Prostate gland (tissue), 2 donors: Measurements from ENCODE around the gene CPZ. TPM values are rescaled to one million over a fixed set of nuclear protein-coding genes. Genes with fewer than 3 reads are reported as not detected.

Experiments used
- DNase-seq: peaks from one replicate; pipeline ENCODE4 v3.0.0-alpha.2; 2019; ENCODE audit warnings: low spot score
- H3K27ac ChIP-seq, 2 donors: fragments of 200-600 bp; sonication (generic); 2 replicates each; pipeline ENCODE4 v1.5.1; 2017 to 2019
- H3K27me3 ChIP-seq: fragments of 200-600 bp; sonication (generic); replicated peaks from 2 replicates; pipeline ENCODE4 v1.5.1; 2019; ENCODE audit not compliant: insufficient read depth
- H3K36me3 ChIP-seq, 2 donors: fragments of 200-600 bp; sonication (generic); 1 replicate in 1 of 2; 2 replicates in 1 of 2; pipeline versions ENCODE4 v1.5.1 to v1.8.1; 2017 to 2019
- H3K4me1 ChIP-seq: fragments of 200-600 bp; sonication (generic); replicated peaks from 2 replicates; pipeline ENCODE4 v1.5.1; 2019
- H3K4me3 ChIP-seq, 2 donors: fragments of 200-600 bp; sonication (generic); 2 replicates each; pipeline ENCODE4 v1.5.1; 2017 to 2019
- H3K9me3 ChIP-seq: fragments of 200-600 bp; sonication (generic); 2 replicates; pipeline ENCODE4 v1.5.1; 2017
- POLR2A ChIP-seq: fragments of 450-650 bp; IDR thresholded peaks from one replicate; pipeline ENCODE4 v1.6.1; 2016; ENCODE audit warnings: antibody characterized with exemption, mild to moderate bottlenecking
- POLR2AphosphoS5 ChIP-seq: sonication (generic); formaldehyde crosslinking; IDR thresholded peaks from one replicate; pipeline ENCODE4 v1.6.1; 2017; ENCODE audit warnings: antibody characterized with exemption
- WGBS: methylation state at CpG from one replicate; pipeline ENCODE4 v1.1.5; 2018; 5-methylcytosine and 5-hydroxymethylcytosine counted together
- intact Hi-C: fragments of 100-400 bp; cut with DNase I; formaldehyde crosslinking; loops from one replicate; pipeline ENCODE4 v1.14.2; 2022
- total RNA-seq, 2 donors: library from RNA; depleted of rRNA; stranded (reverse); fragments of >200 nt; gene quantifications; one replicate each; pipeline ENCODE4 v1.1.0, GENCODE V29; 2016
- TF ChIP-seq, protein P1 (sequence below), 4 experiments: fragments of 200-600 bp in 2 of 4; fragments of 450-650 bp in 2 of 4; sonication (generic) in 2 of 4; IDR thresholded peaks; 1 replicate in 3 of 4; 2 replicates in 1 of 4; pipeline ENCODE4 v1.5.1; 2016 to 2019; ENCODE audit warnings: antibody characterized with exemption in 4 of 4, mild to moderate bottlenecking in 2 of 4, moderate library complexity in 2 of 4

CPZ gene
- total RNA-seq = 10 to 100 TPM in 1 of 2 donors, under 1 TPM in 1; 0.73 to 15.1 TPM

DNA sequence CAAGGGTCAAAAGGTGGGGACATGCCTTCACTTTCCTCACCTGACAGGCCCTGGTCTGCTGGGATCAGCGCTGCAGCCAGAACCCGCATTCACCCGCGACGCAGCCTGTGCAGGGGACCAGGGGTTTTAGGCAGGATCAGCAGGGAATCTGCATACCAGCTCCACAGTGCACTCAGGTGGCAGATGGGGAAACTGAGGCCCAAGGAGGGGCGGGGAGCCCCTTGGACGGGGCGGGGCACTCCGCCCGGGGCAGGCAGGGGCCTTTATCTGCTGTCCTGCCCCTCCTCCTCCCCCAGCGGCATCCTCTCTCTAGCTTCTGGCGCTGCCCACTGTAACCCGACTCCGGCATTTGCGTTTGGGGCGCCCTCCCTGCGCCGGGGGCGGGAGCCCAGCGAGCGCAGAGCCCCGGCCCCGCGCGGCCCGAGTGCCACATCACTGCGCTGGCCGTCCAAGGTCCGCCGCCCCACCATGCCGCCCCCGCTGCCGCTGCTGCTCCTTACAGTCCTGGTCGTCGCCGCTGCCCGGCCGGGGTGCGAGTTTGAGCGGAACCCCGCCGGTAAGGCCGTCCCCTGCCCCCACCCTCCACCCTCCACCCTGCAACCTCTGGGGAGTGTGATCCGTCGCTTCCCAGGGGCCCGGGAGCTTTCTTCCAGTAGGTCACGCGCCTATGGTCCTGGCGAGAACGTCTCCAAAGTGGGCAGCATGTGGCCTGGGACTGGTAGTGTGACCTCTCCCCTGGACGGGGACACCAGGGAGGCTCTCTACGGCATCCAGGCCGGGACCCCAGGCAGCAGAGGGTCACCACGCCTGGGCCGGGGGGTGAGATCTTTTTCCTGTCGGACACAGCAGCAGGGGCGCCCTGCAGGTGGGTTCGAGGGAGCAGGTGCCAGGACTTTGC lies at the start of gene CPZ:
TSS of gene CPZ (plus strand) at position 400 of the 898 bp plus-strand sequence. CDS start at position 469, 69 bp downstream.
- Histone ChIP-seq H3K27me3 (peaks cover 13% of the 10 kb centered on the region), H3K27ac (no peak within 1 kb of the TSS)

DNA sequence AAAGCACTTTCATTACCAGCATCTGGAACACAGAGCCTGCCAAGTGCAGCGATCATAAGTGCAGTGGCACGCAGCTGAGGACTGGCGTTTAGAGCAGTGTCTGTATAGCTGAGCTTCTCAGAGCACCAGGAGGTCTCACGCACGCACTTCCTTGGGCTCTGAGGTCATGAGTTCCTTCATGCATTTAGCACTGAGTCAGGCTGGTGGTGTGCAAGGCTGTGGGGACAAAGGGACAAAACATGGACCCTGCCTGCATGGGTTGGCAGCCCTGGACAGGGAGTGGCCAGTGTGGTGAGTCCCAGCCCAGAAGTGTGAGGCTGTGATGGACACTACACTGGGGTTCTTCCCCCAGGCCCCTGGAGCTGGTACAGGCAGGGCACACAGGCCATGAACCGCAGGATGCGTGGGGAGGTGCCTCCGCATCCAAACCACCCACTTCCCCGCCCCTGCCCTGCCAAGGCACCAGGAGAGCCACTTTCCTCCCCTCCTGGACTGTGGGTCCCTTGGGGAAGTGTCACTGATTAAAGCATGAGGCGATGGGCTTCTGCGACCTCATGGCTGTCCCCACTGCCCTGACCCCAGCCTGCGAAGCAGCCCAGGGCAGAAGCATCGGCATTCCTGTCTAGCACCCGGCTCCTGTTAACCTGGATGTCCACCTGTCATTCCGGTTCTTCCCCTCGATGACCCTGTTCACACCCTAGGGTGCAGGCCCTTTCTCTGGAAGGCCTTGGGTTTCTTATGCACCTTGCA lies 49.6 kb upstream of the CPZ start:
- H3K4me3 ChIP-seq = no peak overlapping the region
- H3K9me3 ChIP-seq = no peaks in the 10 kb centered on the region
- no peak for TF ChIP-seq POLR2AphosphoS5
- TF ChIP-seq, protein P1, sequence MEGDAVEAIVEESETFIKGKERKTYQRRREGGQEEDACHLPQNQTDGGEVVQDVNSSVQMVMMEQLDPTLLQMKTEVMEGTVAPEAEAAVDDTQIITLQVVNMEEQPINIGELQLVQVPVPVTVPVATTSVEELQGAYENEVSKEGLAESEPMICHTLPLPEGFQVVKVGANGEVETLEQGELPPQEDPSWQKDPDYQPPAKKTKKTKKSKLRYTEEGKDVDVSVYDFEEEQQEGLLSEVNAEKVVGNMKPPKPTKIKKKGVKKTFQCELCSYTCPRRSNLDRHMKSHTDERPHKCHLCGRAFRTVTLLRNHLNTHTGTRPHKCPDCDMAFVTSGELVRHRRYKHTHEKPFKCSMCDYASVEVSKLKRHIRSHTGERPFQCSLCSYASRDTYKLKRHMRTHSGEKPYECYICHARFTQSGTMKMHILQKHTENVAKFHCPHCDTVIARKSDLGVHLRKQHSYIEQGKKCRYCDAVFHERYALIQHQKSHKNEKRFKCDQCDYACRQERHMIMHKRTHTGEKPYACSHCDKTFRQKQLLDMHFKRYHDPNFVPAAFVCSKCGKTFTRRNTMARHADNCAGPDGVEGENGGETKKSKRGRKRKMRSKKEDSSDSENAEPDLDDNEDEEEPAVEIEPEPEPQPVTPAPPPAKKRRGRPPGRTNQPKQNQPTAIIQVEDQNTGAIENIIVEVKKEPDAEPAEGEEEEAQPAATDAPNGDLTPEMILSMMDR (IDR thresholded peaks at IDR 0.05) = no peak
- TF ChIP-seq POLR2A = no peak
- H3K27ac ChIP-seq = no peak overlapping the region
- 92% methylated on average over 16 of the region's 16 CpGs for WGBS
- no peaks in the 10 kb centered on the region for H3K27me3 ChIP-seq
- no peak for DNase-seq
- intact Hi-C loops = no loop called here
- no peaks in the 10 kb centered on the region for H3K4me1 ChIP-seq
- H3K36me3 ChIP-seq = no peaks in the 10 kb centered on the region

More for the DNA sequence above, at the start of gene CPZ:
- peak within 1 kb of the TSS in 1 of 2 donors; percentile 13 for H3K4me3 ChIP-seq
- no peak for DNase-seq
- TF ChIP-seq POLR2A (no peak), POLR2AphosphoS5 (no peak)
- TF ChIP-seq, protein P1 (IDR thresholded peaks at IDR 0.05) = no peak
- intact Hi-C loops = loop anchor here (2.0 to 5.0 kb wide), 2 partner anchors 124 to 350 kb away; no protein-coding TSS in a partner anchor
- H3K36me3 ChIP-seq = no peaks in the 10 kb centered on the region
- WGBS = 3% methylated on average over 52 of the region's 58 CpGs
- H3K9me3 ChIP-seq = no peaks in the 10 kb centered on the region
- H3K4me1 ChIP-seq = peaks cover 7% of the 10 kb centered on the region

DNA sequence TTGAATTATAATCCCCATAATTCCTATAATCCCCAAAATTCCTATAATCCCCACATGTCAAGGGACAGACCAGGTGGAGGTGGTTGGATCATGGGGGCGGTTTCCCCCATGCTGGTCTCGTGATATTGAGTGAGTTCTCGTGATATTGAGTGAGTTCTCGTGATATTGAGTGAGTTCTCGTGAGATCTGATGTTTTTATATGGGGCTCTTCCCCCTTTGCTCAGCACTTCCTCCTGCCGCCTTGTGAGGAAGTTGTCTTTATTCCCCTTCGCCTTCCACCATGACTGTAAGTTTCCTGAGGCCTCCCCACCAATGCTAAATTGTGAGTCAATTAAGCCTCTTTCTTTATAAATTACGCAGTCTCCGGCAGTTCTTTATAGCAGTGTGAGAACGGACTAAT lies 48.9 kb upstream of the CPZ start:
- TF ChIP-seq POLR2A = no peak
- TF ChIP-seq, protein P1 (IDR thresholded peaks at IDR 0.05) = no peak
- no peak for TF ChIP-seq POLR2AphosphoS5
- Histone ChIP-seq H3K27me3 (no peaks in the 10 kb centered on the region), H3K4me3 (no peak overlapping the region), H3K36me3 (no peaks in the 10 kb centered on the region), H3K4me1 (no peaks in the 10 kb centered on the region), H3K9me3 (no peaks in the 10 kb centered on the region), H3K27ac (no peak overlapping the region)
- DNase-seq = no peak
- intact Hi-C loops = no loop called here
- WGBS = 90% methylated on average over 10 of the region's 10 CpGs

DNA sequence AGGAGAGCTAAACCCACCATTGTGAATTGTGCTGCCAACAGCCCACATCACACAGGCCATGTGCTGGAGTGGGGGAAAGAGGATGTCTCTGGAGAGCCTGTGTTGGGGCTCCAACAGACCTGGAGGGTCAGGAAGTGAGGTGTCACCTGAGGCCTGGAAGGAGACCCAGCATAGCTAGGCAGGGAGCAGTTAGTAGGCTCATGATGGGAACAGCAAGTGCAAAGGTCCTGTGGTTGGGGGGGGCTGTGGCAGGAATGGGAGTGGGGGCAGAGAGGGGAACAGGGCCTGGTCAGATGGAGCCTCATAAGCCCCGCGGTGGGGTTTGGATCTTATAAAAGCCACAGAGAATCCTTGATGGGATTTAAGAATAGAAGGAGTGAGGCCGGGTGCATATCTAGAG lies 48.3 kb upstream of the CPZ start:
- no peaks in the 10 kb centered on the region for H3K9me3 ChIP-seq
- TF ChIP-seq, protein P1 (IDR thresholded peaks at IDR 0.05) = no peak
- TF ChIP-seq POLR2A (no peak), POLR2AphosphoS5 (no peak)
- no peaks in the 10 kb centered on the region for H3K36me3 ChIP-seq
- H3K4me3 ChIP-seq = no peak overlapping the region
- 96% methylated on average over 3 of the region's 3 CpGs for WGBS
- DNase-seq = no peak
- H3K4me1 ChIP-seq = no peaks in the 10 kb centered on the region
- intact Hi-C loops = no loop called here
- no peaks in the 10 kb centered on the region for H3K27me3 ChIP-seq
- no peak overlapping the region for H3K27ac ChIP-seq
